Caco-2 (cell line): ENCODE results near the gene DNASE2. TPM values are rescaled to one million over a fixed set of nuclear protein-coding genes. Genes with fewer than 3 reads are reported as not detected.

Experiments
- Bru-seq: library from RNA; stranded (reverse); fragments of 400-500 nt; gene quantifications from one replicate; lab custom pipeline; 2021; lab: Mats Ljungman, UMichigan
- BruChase-seq, 2 experiments: library from RNA; stranded (reverse); fragments of 400-500 nt; gene quantifications; one replicate each; lab custom pipeline; 2021; lab: Mats Ljungman, UMichigan
- BruUV-seq: library from RNA; stranded (reverse); fragments of 400-500 nt; replicated peaks from 2 replicates; lab custom pipeline; 2021; lab: Mats Ljungman, UMichigan
- CTCF ChIA-PET: fragments of 300-600 bp; sonication (Branson Sonifier 250); formaldehyde crosslinking; loops from one replicate; lab custom pipeline; 2022; ENCODE audit warnings: antibody characterized with exemption; lab: Charles Lee
- POLR2A ChIA-PET: fragments of 300-600 bp; sonication (Branson Sonifier 250); formaldehyde crosslinking; loops from one replicate; lab custom pipeline; 2022; ENCODE audit warnings: antibody characterized with exemption; lab: Charles Lee
- DNase-seq, 2 experiments: peaks; one replicate each; pipeline versions ENCODE4 v3.0.0 to v3.0.0-alpha.2; 2020 to 2022
- H3K27me3 ChIP-seq: replicated peaks from 2 replicates; pipeline ENCODE4 v1.6.0; 2011; ENCODE audit warnings: low read length; ENCODE audit not compliant: control insufficient read depth, insufficient read depth
- H3K36me3 ChIP-seq: 2 replicates; pipeline ENCODE4 v1.5.1; 2011; ENCODE audit warnings: low read length; ENCODE audit not compliant: control insufficient read depth, insufficient read depth
- H3K4me1 ChIP-seq: fragments of 250-450 bp; sonication (Bioruptor Pico); 2 replicates; pipeline ENCODE4 v1.5.1; 2020; ENCODE audit warnings: mild to moderate bottlenecking
- H3K4me3 ChIP-seq: 2 replicates; pipeline ENCODE4 v1.5.1; 2011; ENCODE audit warnings: low read depth, mild to moderate bottlenecking, control low read depth, low read length
- H3K9me3 ChIP-seq: fragments of 250-450 bp; sonication (Bioruptor Pico); 2 replicates; pipeline ENCODE4 v1.5.1; 2020; ENCODE audit warnings: mild to moderate bottlenecking, moderate library complexity
- H3K27ac Mint-ChIP-seq: one replicate; pipeline ENCODE4 v1.8.0; 2022; ENCODE audit warnings: mixed read lengths; ENCODE audit not compliant: unreplicated experiment
- H3K27me3 Mint-ChIP-seq: one replicate; pipeline ENCODE4 v1.8.0; 2022; ENCODE audit warnings: mixed read lengths; ENCODE audit not compliant: insufficient read depth, unreplicated experiment
- H3K36me3 Mint-ChIP-seq: one replicate; pipeline ENCODE4 v1.8.0; 2022; ENCODE audit warnings: mild to moderate bottlenecking, mixed read lengths; ENCODE audit not compliant: insufficient read depth, unreplicated experiment
- H3K4me1 Mint-ChIP-seq: one replicate; pipeline ENCODE4 v1.8.0; 2022; ENCODE audit warnings: low read depth, mixed read lengths; ENCODE audit not compliant: unreplicated experiment
- H3K4me3 Mint-ChIP-seq: one replicate; pipeline ENCODE4 v1.8.0; 2022; ENCODE audit warnings: mild to moderate bottlenecking, moderate library complexity, mixed read lengths; ENCODE audit not compliant: unreplicated experiment
- H3K9me3 Mint-ChIP-seq: one replicate; pipeline ENCODE4 v1.8.0; 2022; ENCODE audit warnings: mixed read lengths; ENCODE audit not compliant: unreplicated experiment
- CTCF ChIP-seq, 2 experiments: fragments of 200-600 bp in 1 of 2; IDR thresholded peaks; 1 replicate in 1 of 2; 2 replicates in 1 of 2; pipeline versions ENCODE4 v1.5.1 to v1.8.0; 2011 to 2022; ENCODE audit warnings: antibody characterized with exemption in 1 of 2, control low read depth in 1 of 2, inconsistent platforms in 1 of 2, low read depth in 1 of 2, low read length in 1 of 2, mild to moderate bottlenecking in 1 of 2, moderate library complexity in 1 of 2; ENCODE audit not compliant: insufficient read depth in 1 of 2, severe bottlenecking in 1 of 2, unreplicated experiment in 1 of 2
- intact Hi-C: fragments of 100-400 bp; cut with micrococcal nuclease; formaldehyde crosslinking; loops from one replicate; pipeline ENCODE4 v1.10.0; 2022; ENCODE audit not compliant: unreplicated experiment
- long read RNA-seq: library from polyadenylated mRNA; stranded (forward); transcript quantifications from one replicate; pipeline ENCODE4 v2.0.0, GENCODE V29; 2022
- total RNA-seq: library from RNA; stranded (reverse); gene quantifications from 2 replicates; pipeline ENCODE4 v1.2.3, GENCODE V29; 2022

Gene DNASE2, protein sequence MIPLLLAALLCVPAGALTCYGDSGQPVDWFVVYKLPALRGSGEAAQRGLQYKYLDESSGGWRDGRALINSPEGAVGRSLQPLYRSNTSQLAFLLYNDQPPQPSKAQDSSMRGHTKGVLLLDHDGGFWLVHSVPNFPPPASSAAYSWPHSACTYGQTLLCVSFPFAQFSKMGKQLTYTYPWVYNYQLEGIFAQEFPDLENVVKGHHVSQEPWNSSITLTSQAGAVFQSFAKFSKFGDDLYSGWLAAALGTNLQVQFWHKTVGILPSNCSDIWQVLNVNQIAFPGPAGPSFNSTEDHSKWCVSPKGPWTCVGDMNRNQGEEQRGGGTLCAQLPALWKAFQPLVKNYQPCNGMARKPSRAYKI
- total RNA-seq (3.6 and 3.8 TPM in 2 replicates), Bru-seq, nascent RNA (percentile 35 among the genes with signal in this experiment), BruChase-seq, experiment 1, labeled RNA remaining after a 2-hour chase (percentile 34 among the genes with signal in this experiment), BruChase-seq, experiment 2, labeled RNA remaining after a 6-hour chase (percentile 45 among the genes with signal in this experiment)
- long read RNA-seq, partial matches to known transcripts: 0 of 4 reads
- long read RNA-seq, other reads (novel, unspliced or antisense): 0 of 4 reads

GRCh38 chr19:12881172-12881808 is at the start of gene DNASE2:
TSS of gene DNASE2 (minus strand) at chr19:12881449. CDS start at chr19:12881375, 74 bp downstream.
- Mint-ChIP-seq H3K4me3 (peak within 1 kb of the TSS; percentile 54), H3K9me3 (no peaks in the 10 kb centered on the region)
- intact Hi-C loops: no loop called here

GRCh38 chr19:12930002-12930645 is 48.9 kb upstream of the DNASE2 start:
- Histone ChIP-seq H3K9me3 (no peaks in the 10 kb centered on the region), H3K4me3 (no peak overlapping the region), H3K36me3 (peaks cover 5% of the 10 kb centered on the region), H3K27me3 (no peaks in the 10 kb centered on the region), H3K4me1 (0 out of 2 replicates have a peak, but pooled peaks cover 9% of the 10 kb centered on the region)
- no peak for DNase-seq
- POLR2A ChIA-PET: interaction anchor here (1.0 kb wide), 1 partner anchor 39 kb away, joined by 4 read pairs; the partner anchor contains the start of gene GCDH
- Mint-ChIP-seq H3K4me1 (peaks cover 12% of the 10 kb centered on the region), H3K27ac (no peak overlapping the region), H3K4me3 (no peak overlapping the region), H3K9me3 (no peaks in the 10 kb centered on the region), H3K27me3 (no peaks in the 10 kb centered on the region), H3K36me3 (peaks cover 71% of the 10 kb centered on the region)
- BruUV-seq: no TSS peak
- intact Hi-C loops: no loop called here
- CTCF ChIA-PET: interaction anchor here (0.6 kb wide), 1 partner anchor 868 kb away, joined by 3 read pairs; no protein-coding TSS in a partner anchor
- no peak for TF ChIP-seq CTCF (IDR thresholded peaks at IDR 0.05; ENCODE audit: insufficient read depth in 1 of 2, low read depth in 1 of 2, low read length in 1 of 2, severe bottlenecking in 1 of 2, unreplicated experiment in 1 of 2)

More at GRCh38 chr19:12881172-12881808, at the start of gene DNASE2:
- ChIA-PET CTCF (no interaction called here), POLR2A (interaction anchor here (0.6 kb wide), 1 partner anchor 27 kb away, joined by 5 read pairs; no protein-coding TSS in a partner anchor)
- no TSS peak for BruUV-seq
- Histone ChIP-seq H3K9me3 (peaks cover 22% of the 10 kb centered on the region), H3K4me3 (no peak within 1 kb of the TSS), H3K4me1 (no peaks in the 10 kb centered on the region), H3K27me3 (no peaks in the 10 kb centered on the region), H3K36me3 (no peaks in the 10 kb centered on the region)
- Mint-ChIP-seq H3K36me3 (peaks cover 9% of the 10 kb centered on the region), H3K27ac (no peak within 1 kb of the TSS), H3K4me1 (no peaks in the 10 kb centered on the region), H3K27me3 (peaks cover under 1% of the 10 kb centered on the region)
- DNase-seq: peak; percentile 56 to 75
- TF ChIP-seq CTCF (IDR thresholded peaks at IDR 0.05; ENCODE audit: insufficient read depth in 1 of 2, low read depth in 1 of 2, low read length in 1 of 2, severe bottlenecking in 1 of 2, unreplicated experiment in 1 of 2): no peak
